ENCODE measurements around the gene SLCO4A1.
A peak's percentile ranks its signal among the peaks of the same experiment; 100 is the strongest.

Gene SLCO4A1

GRCh38 chr20:62638679-62639406, 3.5 kb upstream of the SLCO4A1 start:
- DNase-seq (ENCODE audit: low read depth), result no peak

GRCh38 chr20:62639765-62640164, 2.5 kb upstream of the SLCO4A1 start:
- no peak for DNase-seq (ENCODE audit: low read depth)

GRCh38 chr20:62640870-62641269, 1.4 kb upstream of the SLCO4A1 start:
- DNase-seq (ENCODE audit: low read depth), result no peak

- no peak for DNase-seq (ENCODE audit: low read depth)
Measured at GRCh38 chr20:62641321-62642050, 817 bp upstream of the SLCO4A1 start.

GRCh38 chr20:62642666-62643520, 590 bp downstream of the SLCO4A1 start:
- no peak for DNase-seq (ENCODE audit: low read depth)

GRCh38 chr20:62643521-62644043, 1.3 kb downstream of the SLCO4A1 start:
- DNase-seq (ENCODE audit: low read depth), result no peak

- no peak for DNase-seq (ENCODE audit: low read depth)
Measured at GRCh38 chr20:62644044-62644795, 1.9 kb downstream of the SLCO4A1 start.

GRCh38 chr20:62644802-62645496, 2.6 kb downstream of the SLCO4A1 start:
- no peak for DNase-seq (ENCODE audit: low read depth)

- no peak for DNase-seq (ENCODE audit: low read depth)
Measured at GRCh38 chr20:62645613-62646012, 3.3 kb downstream of the SLCO4A1 start.

- DNase-seq (ENCODE audit: low read depth), result no peak
Measured at GRCh38 chr20:62646851-62647520, 4.7 kb downstream of the SLCO4A1 start.

- DNase-seq (ENCODE audit: low read depth), result no peak
Measured at GRCh38 chr20:62647521-62648317, 5.4 kb downstream of the SLCO4A1 start.

- no peak for DNase-seq (ENCODE audit: low read depth)
Measured at GRCh38 chr20:62648318-62648995, 6.2 kb downstream of the SLCO4A1 start.

- DNase-seq (ENCODE audit: low read depth), result no peak
Measured at GRCh38 chr20:62649140-62649539, 6.8 kb downstream of the SLCO4A1 start.

- no peak for DNase-seq (ENCODE audit: low read depth)
Measured at GRCh38 chr20:62650551-62651284, 8.4 kb downstream of the SLCO4A1 start.

GRCh38 chr20:62651285-62652021, 9.2 kb downstream of the SLCO4A1 start:
- DNase-seq (ENCODE audit: low read depth), result no peak

- peak; percentile 95 for DNase-seq (ENCODE audit: low read depth)
Measured at GRCh38 chr20:62652041-62652893, 10.0 kb downstream of the SLCO4A1 start.

GRCh38 chr20:62652894-62653305, 10.6 kb downstream of the SLCO4A1 start:
- no peak for DNase-seq (ENCODE audit: low read depth)
